GM18507 (cell line): ENCODE data around the gene ARID3C.
A peak's percentile ranks its signal among the peaks of the same experiment; 100 is the strongest.

Experiments used
- DNase-seq: peaks from one replicate; pipeline ENCODE4 v3.0.0; 2011; ENCODE audit warnings: low read depth; ENCODE audit not compliant: insufficient read length; ENCODE audit errors: extremely low spot score
- FAIRE-seq: peaks from 2 replicates; lab custom pipeline; 2011; peaks lifted over from hg19 to GRCh38; lab: Jason Lieb, UNC

The ARID3C gene, protein sequence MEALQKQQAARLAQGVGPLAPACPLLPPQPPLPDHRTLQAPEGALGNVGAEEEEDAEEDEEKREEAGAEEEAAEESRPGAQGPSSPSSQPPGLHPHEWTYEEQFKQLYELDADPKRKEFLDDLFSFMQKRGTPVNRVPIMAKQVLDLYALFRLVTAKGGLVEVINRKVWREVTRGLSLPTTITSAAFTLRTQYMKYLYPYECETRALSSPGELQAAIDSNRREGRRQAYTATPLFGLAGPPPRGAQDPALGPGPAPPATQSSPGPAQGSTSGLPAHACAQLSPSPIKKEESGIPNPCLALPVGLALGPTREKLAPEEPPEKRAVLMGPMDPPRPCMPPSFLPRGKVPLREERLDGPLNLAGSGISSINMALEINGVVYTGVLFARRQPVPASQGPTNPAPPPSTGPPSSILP

DNA sequence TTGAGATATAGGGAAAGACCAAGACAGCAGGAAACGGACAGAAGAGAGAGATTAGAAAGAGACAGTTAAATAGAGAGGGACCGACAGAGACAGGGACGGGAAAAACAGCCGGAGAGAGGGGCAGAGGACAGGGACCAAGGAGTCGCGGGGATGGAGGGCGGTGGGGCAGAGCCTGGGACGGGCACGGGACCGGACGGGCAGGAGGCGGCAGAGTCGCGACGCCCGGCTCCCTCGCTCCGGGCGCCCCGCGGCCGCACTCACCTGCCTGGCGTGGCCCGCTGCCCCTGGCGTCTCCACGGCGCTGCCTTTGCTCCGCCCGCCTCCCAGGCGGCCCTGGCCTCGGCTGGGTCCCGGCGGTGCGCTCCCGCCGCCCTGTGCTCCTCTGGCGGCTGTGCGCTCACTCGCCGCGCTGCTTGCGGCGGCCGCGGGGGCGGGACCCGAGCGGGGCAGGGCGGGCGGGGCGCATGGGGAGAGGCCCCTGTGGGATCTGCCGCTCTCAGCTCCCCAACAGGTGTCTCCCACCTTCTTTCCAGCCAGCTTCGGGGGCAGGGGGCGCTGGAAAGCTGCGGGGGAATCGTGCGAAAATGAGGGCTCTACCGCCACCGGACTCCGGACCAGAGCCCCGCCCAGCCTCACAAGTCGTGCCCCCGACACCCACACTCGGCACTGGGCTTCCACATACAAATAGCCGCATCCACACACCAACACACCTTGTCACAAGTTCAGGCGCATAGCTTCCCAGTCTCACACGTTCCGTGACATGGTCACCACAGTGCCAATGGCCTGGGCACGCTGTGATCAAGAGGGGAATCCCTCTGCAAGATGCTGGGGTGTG, at the start of gene ARID3C:
Gene ARID3C (minus strand): TSS at position 411 of the 835 bp plus-strand sequence. CDS start 1,052 bp downstream, outside the sequence.
- FAIRE-seq (peak; percentile 5), DNase-seq (no peak)

DNA sequence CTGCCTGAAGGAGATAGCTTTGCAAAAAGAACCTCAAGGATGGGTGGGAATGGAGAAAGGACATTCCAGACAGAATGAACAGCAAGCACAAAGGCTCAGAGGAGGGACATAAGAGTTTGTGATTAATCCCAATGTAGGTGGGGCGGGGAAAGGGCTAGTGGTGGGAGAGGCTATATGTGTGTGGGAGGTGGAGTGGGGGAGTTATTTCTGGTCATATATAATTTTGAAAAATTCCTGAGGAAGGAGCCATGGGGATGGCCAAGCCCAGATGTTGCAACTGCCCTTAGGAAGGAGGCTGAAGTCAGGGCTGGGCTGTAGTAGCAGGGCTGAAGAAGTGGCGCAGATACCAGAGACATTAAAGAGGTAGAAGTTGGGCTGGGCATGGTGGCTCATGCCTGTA, 47.0 kb upstream of the ARID3C start:
- DNase-seq = no peak
- FAIRE-seq = no peak

- FAIRE-seq (peak; percentile 68), DNase-seq (peak; percentile 39)
Measured at GRCh38 chr9:34675048-34675714, 46.3 kb upstream of the ARID3C start.

DNA sequence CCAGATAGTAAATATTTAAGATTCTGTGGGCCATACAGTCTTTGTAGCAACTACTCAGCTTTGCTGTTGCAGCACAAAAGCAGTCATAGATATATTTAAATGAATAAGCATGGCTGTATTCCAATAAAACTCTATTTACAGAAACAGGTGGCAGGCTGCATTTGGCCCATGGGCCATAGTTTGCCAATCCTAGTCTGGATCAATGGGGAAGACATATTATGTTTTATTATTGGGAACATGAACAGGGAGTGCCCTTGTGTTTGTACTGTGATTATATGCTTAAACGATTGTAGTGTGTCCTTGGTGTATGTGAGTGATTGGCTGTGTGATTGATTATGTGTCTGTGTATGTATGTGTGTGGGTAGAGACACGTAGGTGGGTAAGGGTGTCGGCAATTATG, 45.6 kb upstream of the ARID3C start:
- DNase-seq (no peak), FAIRE-seq (no peak)

DNA sequence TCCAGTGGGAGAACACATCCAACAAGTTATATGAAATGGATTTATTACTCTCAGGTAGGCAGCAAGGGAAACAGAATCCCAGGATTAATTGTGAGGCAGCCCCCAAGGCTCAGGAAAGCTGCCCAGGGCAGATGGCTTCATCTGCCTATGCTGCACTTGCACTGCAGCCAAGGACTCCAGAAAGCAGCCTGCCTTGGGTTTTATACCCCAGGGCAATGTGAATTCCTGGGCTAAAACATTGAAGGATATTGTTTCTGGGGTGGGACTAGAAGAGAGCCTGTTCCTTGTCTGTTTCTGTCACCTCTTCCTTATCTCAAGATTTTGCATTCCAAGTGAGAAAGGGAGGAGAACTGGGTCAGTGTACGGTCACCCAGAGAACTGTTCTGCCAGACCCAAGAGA, 42.4 kb upstream of the ARID3C start:
- DNase-seq (no peak), FAIRE-seq (no peak)

DNA sequence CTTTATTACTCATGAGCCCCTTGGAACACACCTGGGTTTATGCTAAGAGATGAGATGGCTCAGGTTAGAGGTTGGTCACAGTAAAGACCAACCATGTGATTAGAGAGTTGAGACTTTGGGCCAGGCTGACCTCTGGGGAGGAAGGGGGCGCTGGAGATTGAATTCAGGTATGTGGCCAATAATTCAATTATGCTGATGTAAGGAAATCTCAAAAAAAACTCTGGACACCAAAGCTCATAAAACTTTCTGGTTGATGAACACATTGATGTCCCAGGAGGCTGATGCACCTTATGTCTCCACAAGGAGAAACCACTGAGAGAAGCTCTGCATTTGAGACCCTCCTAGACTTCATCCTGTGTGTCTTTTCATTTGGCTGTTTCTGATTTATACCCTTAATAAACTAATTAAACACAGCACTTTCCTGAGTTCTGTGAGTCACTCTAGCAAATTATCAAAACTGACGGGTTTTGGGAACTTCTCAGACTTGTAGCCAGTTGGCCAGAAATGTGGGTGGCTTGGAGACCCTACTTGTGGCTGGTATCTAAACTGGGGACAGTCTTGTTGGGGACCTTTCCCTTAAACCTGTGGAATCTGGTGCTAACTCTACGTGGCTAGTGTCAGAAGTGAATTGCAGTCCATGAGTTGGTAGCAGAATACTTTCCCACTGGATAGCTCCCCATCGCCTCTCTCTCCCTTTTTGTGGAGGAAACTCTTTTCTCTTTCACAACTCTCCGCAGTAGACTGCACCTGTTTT, 41.1 kb upstream of the ARID3C start:
- no peak for DNase-seq
- no peak for FAIRE-seq

GRCh38 chr9:34665381-34666250, 36.8 kb upstream of the ARID3C start:
- peak; percentile 87 for FAIRE-seq
- DNase-seq = peak; percentile 75

DNA sequence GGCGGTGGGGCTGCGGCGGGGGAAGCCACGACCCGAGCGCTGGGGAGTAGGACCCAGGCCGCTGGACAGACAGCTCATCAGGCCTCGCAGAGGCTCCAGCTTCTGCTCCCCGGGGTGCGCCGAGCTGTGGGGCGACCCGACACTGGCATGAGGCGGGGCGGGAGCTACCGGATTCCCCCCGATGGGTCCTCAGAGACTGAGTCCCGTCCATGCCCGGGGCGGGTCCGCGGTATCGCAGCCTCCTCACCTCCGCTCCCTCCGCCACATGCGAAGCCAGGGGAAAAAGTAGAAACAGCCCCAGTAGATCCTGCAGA, 36.2 kb upstream of the ARID3C start:
- no peak for FAIRE-seq
- no peak for DNase-seq

GRCh38 chr9:34664281-34665066, 35.6 kb upstream of the ARID3C start:
- FAIRE-seq = peak; percentile 79
- no peak for DNase-seq

- FAIRE-seq = no peak
- no peak for DNase-seq
Measured at GRCh38 chr9:34663303-34663605, 34.4 kb upstream of the ARID3C start.

DNA sequence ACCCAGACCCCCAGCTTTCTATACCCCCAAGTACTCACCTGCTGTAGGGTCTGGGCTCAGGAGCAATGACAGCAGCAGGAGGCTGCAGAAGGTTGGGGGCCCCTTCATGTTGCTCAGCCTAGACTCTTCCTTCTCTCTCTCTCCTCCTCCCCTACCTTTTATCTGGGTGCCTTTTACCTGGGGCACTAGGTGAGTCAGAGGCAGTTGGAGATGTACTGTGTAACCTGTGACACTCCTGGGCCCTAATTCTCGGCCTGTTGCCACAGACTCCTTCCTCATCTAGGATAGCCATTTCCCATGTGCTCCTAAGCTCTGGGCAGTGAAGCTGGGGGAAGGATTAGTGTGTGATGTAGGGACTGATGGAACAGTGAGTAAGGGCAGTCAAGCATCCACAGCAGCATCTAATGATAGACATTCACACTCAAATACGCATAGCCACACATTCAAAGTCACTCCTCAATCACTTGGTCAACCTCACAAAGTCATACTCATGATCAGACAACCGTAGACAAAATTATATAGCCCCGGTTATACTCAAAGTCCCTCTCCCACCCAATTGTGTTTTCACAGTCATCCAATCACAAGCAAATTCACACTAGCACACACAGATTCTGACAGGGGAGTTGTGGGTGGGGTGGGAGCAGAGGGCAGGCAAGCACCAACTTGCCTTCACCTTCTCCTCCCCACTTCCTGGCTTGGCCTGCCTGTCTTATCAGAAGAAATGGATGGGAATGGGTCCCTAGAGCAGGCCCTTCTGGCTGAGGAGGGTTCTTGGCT, 33.8 kb upstream of the ARID3C start, which contains the start of gene CCL27:
Gene CCL27 (minus strand): TSS at position 132 of the 777 bp plus-strand sequence. CDS start 24 bp downstream, at position 108.
- DNase-seq = no peak
- FAIRE-seq = no peak

DNA sequence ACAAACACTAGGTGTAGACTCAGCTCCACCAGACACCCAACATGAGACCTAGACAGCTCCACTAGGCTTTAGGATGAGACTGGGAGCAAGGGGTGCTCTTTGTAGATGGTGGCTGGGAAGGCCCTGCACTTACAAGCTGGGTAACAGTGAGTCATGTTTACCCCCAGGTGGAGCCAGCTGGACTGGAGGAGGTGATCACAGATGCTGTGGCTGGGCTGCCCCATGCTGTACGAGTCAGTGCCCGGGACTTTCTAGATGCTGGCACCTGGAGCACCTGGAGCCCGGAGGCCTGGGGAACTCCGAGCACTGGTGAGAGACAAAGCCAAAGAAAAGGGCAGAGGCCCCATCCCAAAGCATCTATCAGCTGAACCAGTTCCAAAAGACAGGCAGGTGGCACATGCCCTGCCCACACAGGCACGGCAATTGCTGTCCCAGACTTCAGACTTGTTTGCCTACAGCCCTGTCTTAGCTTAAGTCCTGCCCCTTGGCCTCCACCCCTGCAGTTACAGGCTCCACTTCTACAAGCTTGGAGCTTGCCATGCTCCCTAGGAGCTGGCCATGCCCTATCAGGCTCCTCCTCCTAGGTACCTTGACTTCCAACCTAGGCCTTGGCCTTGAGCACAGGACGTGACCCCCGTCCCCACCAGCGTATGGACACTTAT, 30.9 kb upstream of the ARID3C start:
- FAIRE-seq (no peak), DNase-seq (no peak)

DNA sequence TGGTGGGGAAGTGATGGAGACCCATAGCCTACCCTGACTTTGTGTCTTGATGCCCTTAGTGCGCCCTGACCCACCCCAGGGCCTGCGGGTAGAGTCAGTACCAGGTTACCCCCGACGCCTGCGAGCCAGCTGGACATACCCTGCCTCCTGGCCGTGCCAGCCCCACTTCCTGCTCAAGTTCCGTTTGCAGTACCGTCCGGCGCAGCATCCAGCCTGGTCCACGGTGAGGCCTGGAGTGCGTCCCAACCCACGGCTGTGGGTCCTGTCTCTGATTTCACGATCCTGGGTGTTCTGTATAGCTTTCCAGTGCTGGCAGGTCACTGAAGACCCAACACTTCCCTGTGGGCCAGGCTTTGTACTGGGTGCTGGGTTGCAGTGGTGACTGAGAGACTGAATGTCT, 29.6 kb upstream of the ARID3C start:
- no peak for DNase-seq
- FAIRE-seq = no peak

DNA sequence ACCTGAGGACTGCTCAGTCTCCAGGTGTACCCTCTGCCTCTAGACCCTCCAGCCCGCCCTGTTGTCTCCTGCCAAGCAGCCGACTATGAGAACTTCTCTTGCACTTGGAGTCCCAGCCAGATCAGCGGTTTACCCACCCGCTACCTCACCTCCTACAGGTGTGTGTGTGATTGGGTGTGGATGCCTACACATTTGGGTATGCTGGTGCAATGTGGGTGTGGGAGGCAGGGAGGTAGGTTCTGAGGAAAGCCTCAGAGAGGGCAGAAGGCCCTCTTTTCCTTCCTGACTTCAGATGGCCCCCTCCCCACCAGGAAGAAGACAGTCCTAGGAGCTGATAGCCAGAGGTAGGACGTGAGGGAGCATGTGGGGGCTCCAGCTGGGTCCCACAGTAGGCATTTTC, 28.1 kb upstream of the ARID3C start:
- DNase-seq (no peak), FAIRE-seq (no peak)

GRCh38 chr9:34655394-34655793, 26.5 kb upstream of the ARID3C start:
- DNase-seq = no peak
- FAIRE-seq = no peak

DNA sequence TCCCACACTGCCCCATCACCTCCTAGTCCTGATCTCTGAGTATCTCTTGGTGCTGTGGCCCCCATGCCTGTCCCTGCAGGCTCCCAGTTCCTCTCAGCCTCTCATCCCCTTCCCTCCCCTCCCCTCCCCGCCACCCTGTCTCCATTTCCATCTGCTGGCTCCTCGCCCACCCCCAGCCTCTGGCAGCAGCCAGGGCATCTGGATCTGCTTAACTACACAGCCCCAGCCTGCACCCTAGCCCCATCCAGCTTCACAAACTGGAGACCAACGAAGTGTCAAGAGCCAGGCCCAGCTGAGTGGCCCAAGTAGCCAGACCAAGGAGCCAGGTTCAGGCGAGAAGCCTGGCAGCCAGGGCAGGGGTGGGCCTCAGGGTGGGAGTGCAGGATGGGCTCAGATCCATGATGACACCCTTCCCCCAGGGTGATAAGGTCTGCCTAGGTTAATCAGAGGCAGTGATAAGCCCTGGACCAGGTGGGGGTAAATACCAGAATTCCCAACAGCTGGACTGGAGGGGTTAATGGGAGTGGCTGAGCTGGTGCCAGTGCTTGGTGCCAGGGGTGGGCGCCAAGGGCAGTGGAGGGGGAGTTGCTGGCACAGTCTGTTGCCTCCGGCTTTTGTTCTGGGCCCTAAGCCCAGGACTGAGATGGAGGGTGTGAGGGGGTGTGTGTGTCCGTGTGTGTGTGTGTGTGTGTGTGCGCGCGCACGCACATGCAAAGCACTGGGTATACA, 25.6 kb upstream of the ARID3C start:
- FAIRE-seq = no peak
- no peak for DNase-seq
